NCI-H748 (cell line): ENCODE data around the gene B3GALT6.
"Not testable (repeated sequence)": the region's sequence is repeated elsewhere in the genome, so short reads cannot be mapped to it uniquely, and the experiment has no call there.

Experiments used
- DNase-seq: peaks from one replicate; lab custom pipeline; 2025; ENCODE audit not compliant: unreplicated experiment; lab: John Stamatoyannopoulos, UW

Gene B3GALT6

GRCh38 chr1:1232208-1232795 lies at the start of gene B3GALT6:
TSS of gene B3GALT6 (plus strand) at chr1:1232237. CDS start at chr1:1232279, 42 bp downstream.
- no peak for DNase-seq

- no peak for DNase-seq
Measured at GRCh38 chr1:1182491-1183220, 49.4 kb upstream of the B3GALT6 start.

- no peak for DNase-seq
Measured at GRCh38 chr1:1183221-1183747, 48.8 kb upstream of the B3GALT6 start.

GRCh38 chr1:1183833-1184775 lies 47.9 kb upstream of the B3GALT6 start:
- DNase-seq = no peak

- no peak for DNase-seq
Measured at GRCh38 chr1:1185101-1185765, 46.8 kb upstream of the B3GALT6 start.

GRCh38 chr1:1187938-1188337 lies 44.1 kb upstream of the B3GALT6 start:
- no peak for DNase-seq

- no peak for DNase-seq
Measured at GRCh38 chr1:1189111-1189510, 42.9 kb upstream of the B3GALT6 start.

- peak; percentile 10 for DNase-seq
Measured at GRCh38 chr1:1191734-1192133, 40.3 kb upstream of the B3GALT6 start.

GRCh38 chr1:1194723-1195122 lies 37.3 kb upstream of the B3GALT6 start:
- DNase-seq = no peak

- not testable (repeated sequence) for DNase-seq
Measured at GRCh38 chr1:1195726-1196125, 36.3 kb upstream of the B3GALT6 start.

GRCh38 chr1:1196431-1197187 lies 35.4 kb upstream of the B3GALT6 start:
- DNase-seq = no peak

- DNase-seq = no peak
Measured at GRCh38 chr1:1197188-1197500, 34.9 kb upstream of the B3GALT6 start.

- DNase-seq = no peak
Measured at GRCh38 chr1:1197551-1198422, 34.2 kb upstream of the B3GALT6 start.

- DNase-seq = no peak
Measured at GRCh38 chr1:1198423-1199140, 33.5 kb upstream of the B3GALT6 start.

GRCh38 chr1:1199141-1199960 lies 32.7 kb upstream of the B3GALT6 start:
- no peak for DNase-seq

- DNase-seq = no peak
Measured at GRCh38 chr1:1199961-1200875, 31.8 kb upstream of the B3GALT6 start.
